Epithelial cell of esophagus (primary cell): ENCODE measurements around the gene NOL3.

Experiments used
- DNase-seq: peaks from one replicate; pipeline ENCODE4 v3.0.0; 2010; ENCODE audit warnings: low read depth
- H3K4me3 ChIP-seq: 2 replicates; pipeline ENCODE4 v1.5.1; 2011; ENCODE audit warnings: mild to moderate bottlenecking, low read length, control low read depth
- CTCF ChIP-seq: IDR thresholded peaks from 2 replicates; pipeline ENCODE4 v1.5.1; 2011; ENCODE audit warnings: low read depth, mild to moderate bottlenecking, low read length, control low read depth, inconsistent platforms; ENCODE audit not compliant: insufficient read depth; ENCODE audit errors: missing control alignments

Gene NOL3

GRCh38 chr16:67181346-67181745 is 11.0 kb downstream of the NOL3 start:
- no peak for TF ChIP-seq CTCF
- peak; percentile 47 for DNase-seq
- H3K4me3 ChIP-seq = no peak overlapping the region

GRCh38 chr16:67182288-67182687 is 11.9 kb downstream of the NOL3 start:
- no peak for DNase-seq
- no peak for TF ChIP-seq CTCF
- H3K4me3 ChIP-seq = no peak overlapping the region

DNA sequence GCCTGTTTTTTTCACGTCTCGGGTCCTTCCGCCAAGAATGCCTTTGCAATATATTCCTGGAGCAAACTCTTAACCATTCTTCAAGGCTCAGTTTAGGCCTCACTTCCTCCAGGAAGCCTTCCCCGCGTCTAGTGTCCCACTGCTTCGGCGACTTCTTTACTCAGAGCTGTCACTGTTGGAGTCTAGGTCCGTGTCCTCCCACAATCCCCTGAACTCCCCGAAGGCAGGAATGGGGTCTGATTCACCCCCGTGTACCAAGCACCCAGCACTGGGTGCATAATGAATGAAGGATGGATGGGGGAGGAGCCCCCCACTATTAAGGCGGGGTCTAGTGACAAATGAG is 12.9 kb downstream of the NOL3 start:
- no peak for DNase-seq
- peak overlapping the region; percentile 60 for H3K4me3 ChIP-seq
- no peak for TF ChIP-seq CTCF

DNA sequence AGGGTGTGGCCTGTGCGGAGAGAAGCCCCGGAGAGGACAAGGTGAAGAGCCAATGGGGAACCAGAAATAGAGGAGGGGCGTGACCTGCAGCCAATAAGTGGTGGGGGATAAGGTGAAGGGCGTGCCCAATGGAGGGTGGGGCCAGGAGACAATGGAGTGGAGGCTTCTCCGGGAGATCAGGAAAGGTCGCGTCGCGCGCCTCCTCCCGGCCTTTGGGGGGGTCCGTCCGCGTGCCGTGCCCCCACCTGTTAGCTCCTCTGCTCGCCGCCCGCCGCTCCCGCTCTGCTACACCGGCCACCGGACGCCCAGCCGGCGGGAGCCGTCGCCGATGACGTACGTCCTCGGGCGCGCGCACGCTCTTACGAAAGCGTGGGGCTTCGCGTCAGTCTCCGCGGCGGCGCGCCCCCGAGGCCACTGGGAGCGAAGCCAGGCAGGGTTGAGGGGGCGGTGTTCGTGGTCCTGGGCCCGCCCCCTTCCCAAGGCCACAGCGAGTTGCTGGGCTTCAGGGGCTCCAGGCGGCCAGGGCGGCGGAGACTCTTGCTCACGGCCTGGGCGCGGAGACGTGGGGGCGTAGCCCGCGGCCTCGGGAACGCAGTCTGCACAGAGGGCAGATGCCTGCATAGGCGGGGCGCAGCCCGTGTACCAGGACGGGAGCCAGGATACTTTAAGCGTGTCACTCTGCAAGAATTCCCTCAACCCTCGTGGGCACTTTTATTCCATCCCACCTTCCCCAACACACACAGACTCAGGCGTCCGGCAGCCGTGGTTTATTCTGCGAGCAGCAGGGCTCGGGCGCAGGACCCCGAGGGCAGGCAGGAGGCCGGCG is 13.5 kb downstream of the NOL3 start, which contains the start of gene MATCAP1:
MATCAP1 (minus strand) TSS at position 337 of the 826 bp plus-strand sequence. CDS start 3,353 bp downstream, outside the sequence.
- peak within 1 kb of the TSS; percentile 60 for H3K4me3 ChIP-seq
- DNase-seq = peak; percentile 99
- TF ChIP-seq CTCF = no peak

DNA sequence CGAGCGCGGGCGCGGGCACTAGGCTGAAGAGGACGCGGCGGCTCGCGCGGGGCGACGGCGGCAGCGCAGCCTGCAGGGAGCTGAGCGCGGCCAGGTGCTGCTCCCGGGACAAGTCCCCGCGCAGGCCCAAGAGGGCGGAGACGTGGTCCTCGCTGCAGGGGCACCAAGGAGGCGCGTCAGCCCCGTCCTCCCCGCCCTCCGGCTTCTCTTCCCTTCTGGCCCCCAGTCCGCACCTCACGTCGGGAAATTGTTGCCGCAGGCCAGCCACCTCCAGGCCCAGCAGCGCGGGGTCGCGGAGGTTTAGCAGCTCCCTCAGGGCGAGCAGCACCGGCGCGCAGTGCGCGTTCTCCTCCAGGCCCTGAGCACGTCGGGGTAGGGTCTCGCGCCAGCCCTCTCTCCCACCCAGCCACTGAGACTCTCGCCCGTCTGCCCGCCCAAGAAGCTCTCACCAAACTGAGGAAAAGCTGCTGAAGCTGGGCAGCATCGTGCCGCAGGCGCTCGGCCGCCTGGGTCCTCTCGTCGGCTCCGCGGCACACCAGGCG is 14.2 kb downstream of the NOL3 start:
- no peak for DNase-seq
- peak overlapping the region; percentile 60 for H3K4me3 ChIP-seq
- no peak for TF ChIP-seq CTCF

DNA sequence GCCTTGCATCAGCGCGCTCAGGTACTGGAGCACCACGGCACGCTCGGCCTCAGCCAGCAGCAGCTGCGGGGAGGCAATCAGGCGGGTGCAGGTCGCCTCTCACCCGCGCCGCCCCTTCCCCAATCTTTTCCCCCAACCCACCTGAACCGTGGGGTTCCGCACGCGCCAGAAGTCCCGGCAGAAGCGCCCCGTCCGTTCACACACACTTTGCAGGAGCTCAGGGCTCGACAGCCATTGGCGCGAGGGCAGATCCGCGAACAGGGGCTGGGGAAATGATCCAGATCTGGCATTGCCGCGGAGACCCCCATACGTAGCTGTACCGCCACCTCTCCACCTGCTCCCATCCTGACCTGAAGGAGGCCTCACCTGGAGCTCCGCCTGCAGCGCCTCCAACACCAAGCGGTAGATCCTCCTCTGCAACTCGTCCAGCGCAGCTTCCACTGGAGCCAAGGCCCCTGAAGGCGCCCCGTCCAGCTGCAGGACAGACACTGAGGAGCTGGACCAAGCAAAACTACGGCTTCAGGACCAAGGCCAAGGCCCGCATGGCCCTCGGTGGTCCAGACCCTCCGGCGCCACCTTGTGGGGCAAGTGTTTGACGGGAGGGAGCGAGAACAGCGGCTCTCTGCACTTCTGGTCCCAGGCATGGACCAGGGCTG is 14.8 kb downstream of the NOL3 start:
- no peak overlapping the region for H3K4me3 ChIP-seq
- peak; percentile 85 for DNase-seq
- peak; percentile 63 for TF ChIP-seq CTCF
